DND-41 (cell line): Measurements from ENCODE around the gene TBC1D30.

Experiments used
- ATAC-seq: fragments of 200-7000 bp; cut with Tn5 transposase; 3 replicates; pipeline ENCODE4 v1.9.1; 2021; ENCODE audit warnings: low read depth; ENCODE audit not compliant: insufficient read depth
- DNase-seq: peaks from one replicate; pipeline ENCODE4 v3.0.0-alpha.2; 2020
- H2AFZ ChIP-seq: 2 replicates; pipeline ENCODE4 v1.6.0; 2012; ENCODE audit warnings: low read depth, low read length
- H3K27ac ChIP-seq: 2 replicates; pipeline ENCODE4 v1.5.1; 2012; ENCODE audit warnings: low read length, inconsistent platforms
- H3K27me3 ChIP-seq: fragments of 200-600 bp; sonication (generic); 2 replicates; pipeline ENCODE4 v1.6.0; 2012; ENCODE audit warnings: low read length, mild to moderate bottlenecking, inconsistent platforms; ENCODE audit not compliant: insufficient read depth, poor library complexity
- H3K36me3 ChIP-seq: 2 replicates; pipeline ENCODE4 v1.5.1; 2012; ENCODE audit warnings: low read length, inconsistent platforms; ENCODE audit not compliant: insufficient read depth
- H3K4me1 ChIP-seq: 2 replicates; pipeline ENCODE4 v1.5.1; 2012; ENCODE audit warnings: mild to moderate bottlenecking, low read length; ENCODE audit not compliant: insufficient read depth
- H3K4me2 ChIP-seq: 2 replicates; pipeline ENCODE4 v1.6.0; 2012; ENCODE audit warnings: mild to moderate bottlenecking, moderate library complexity, low read length, inconsistent platforms; ENCODE audit not compliant: insufficient read depth
- H3K4me3 ChIP-seq, 2 experiments: fragments of 200-600 bp in 1 of 2; shearing (Covaris generic) in 1 of 2; 2 replicates each; pipeline ENCODE4 v1.5.1; 2012 to 2016; ENCODE audit warnings: inconsistent platforms in 2 of 2, low read length in 2 of 2, mild to moderate bottlenecking in 2 of 2, low read depth in 1 of 2, moderate library complexity in 1 of 2
- H3K79me2 ChIP-seq: 2 replicates; pipeline ENCODE4 v1.6.0; 2012; ENCODE audit warnings: low read length, inconsistent platforms; ENCODE audit not compliant: insufficient read depth
- H3K9ac ChIP-seq: 2 replicates; pipeline ENCODE4 v1.6.0; 2012; ENCODE audit warnings: low read depth, mild to moderate bottlenecking, inconsistent platforms, low read length, moderate library complexity
- H3K9me3 ChIP-seq: 2 replicates; pipeline ENCODE4 v1.5.1; 2012; ENCODE audit warnings: low read length, moderate library complexity, mild to moderate bottlenecking, inconsistent platforms; ENCODE audit not compliant: insufficient read depth, severe bottlenecking
- H4K20me1 ChIP-seq: 2 replicates; pipeline ENCODE4 v1.6.0; 2012; ENCODE audit warnings: low read length; ENCODE audit not compliant: insufficient read depth
- CTCF ChIP-seq: IDR thresholded peaks from 2 replicates; pipeline ENCODE4 v1.5.1; 2012; ENCODE audit warnings: borderline replicate concordance, low read length, moderate library complexity, mild to moderate bottlenecking; ENCODE audit not compliant: poor library complexity, severe bottlenecking; ENCODE audit errors: extremely low read depth
- EZH2 ChIP-seq: IDR thresholded peaks from 3 replicates; pipeline ENCODE4 v1.6.1; 2012; ENCODE audit warnings: borderline replicate concordance, low read depth, mild to moderate bottlenecking, moderate library complexity, low read length, inconsistent platforms; ENCODE audit not compliant: severe bottlenecking

Gene TBC1D30

GRCh38 chr12:64825143-64826021, 935 bp downstream of the TBC1D30 start:
- no peaks in the 10 kb centered on the region for H3K4me1 ChIP-seq
- H3K9me3 ChIP-seq = no peaks in the 10 kb centered on the region
- H2AFZ ChIP-seq = no peak overlapping the region
- H3K9ac ChIP-seq = no peak overlapping the region
- H3K36me3 ChIP-seq = no peaks in the 10 kb centered on the region
- ATAC-seq (no peak), DNase-seq (no peak)
- peaks cover 4% of the 10 kb centered on the region for H3K27me3 ChIP-seq
- H3K79me2 ChIP-seq = no peaks in the 10 kb centered on the region
- H3K4me3 ChIP-seq = no peak overlapping the region
- no peak overlapping the region for H3K4me2 ChIP-seq
- H3K27ac ChIP-seq = no peak overlapping the region
- no peaks in the 10 kb centered on the region for H4K20me1 ChIP-seq
- no peak for TF ChIP-seq EZH2
- no peak for TF ChIP-seq CTCF

GRCh38 chr12:64826234-64826633, 1.8 kb downstream of the TBC1D30 start:
- H3K9ac ChIP-seq = no peak overlapping the region
- ATAC-seq (no peak), DNase-seq (no peak)
- TF ChIP-seq EZH2 (no peak), CTCF (no peak)
- no peaks in the 10 kb centered on the region for H3K4me1 ChIP-seq
- H3K79me2 ChIP-seq = no peaks in the 10 kb centered on the region
- peaks cover 4% of the 10 kb centered on the region for H3K27me3 ChIP-seq
- H3K4me3 ChIP-seq = no peak overlapping the region
- no peaks in the 10 kb centered on the region for H3K9me3 ChIP-seq
- H3K36me3 ChIP-seq = no peaks in the 10 kb centered on the region
- no peaks in the 10 kb centered on the region for H4K20me1 ChIP-seq
- H3K27ac ChIP-seq = no peak overlapping the region
- no peak overlapping the region for H3K4me2 ChIP-seq
- H2AFZ ChIP-seq = no peak overlapping the region

- H3K4me3 ChIP-seq = no peak overlapping the region
- DNase-seq (no peak), ATAC-seq (no peak)
- no peak overlapping the region for H3K27ac ChIP-seq
- H3K4me1 ChIP-seq = no peaks in the 10 kb centered on the region
- H3K4me2 ChIP-seq = no peak overlapping the region
- H3K36me3 ChIP-seq = no peaks in the 10 kb centered on the region
- H3K9me3 ChIP-seq = no peaks in the 10 kb centered on the region
- no peak overlapping the region for H2AFZ ChIP-seq
- no peak overlapping the region for H3K9ac ChIP-seq
- no peak for TF ChIP-seq EZH2
- no peak for TF ChIP-seq CTCF
- H3K27me3 ChIP-seq = peaks cover 8% of the 10 kb centered on the region
- H4K20me1 ChIP-seq = no peaks in the 10 kb centered on the region
- no peaks in the 10 kb centered on the region for H3K79me2 ChIP-seq
These were observed 4.3 kb downstream of the TBC1D30 start for GRCh38 chr12:64828713-64829112.
